Activated CD4-positive, alpha-beta T cell treated with anti-CD3 and anti-CD28 coated beads for 36 hours (primary cell): ENCODE data around the gene SLC12A1. TPM values are rescaled to one million over a fixed set of nuclear protein-coding genes. Genes with fewer than 3 reads are reported as not detected.
A peak's percentile ranks its signal among the peaks of the same experiment; 100 is the strongest.

Experiments used
- ATAC-seq: fragments of 200-7000 bp; cut with Tn5 transposase; one replicate; pipeline ENCODE4 v1.10.0; 2021; ENCODE audit warnings: mild to moderate bottlenecking, moderate library complexity
- CTCF ChIA-PET: fragments of 350-600 bp; sonication (Branson Sonifier 250); formaldehyde crosslinking; loops from one replicate; lab custom pipeline; 2021; ENCODE audit warnings: antibody characterized with exemption; lab: Charles Lee
- POLR2A ChIA-PET: fragments of 350-600 bp; sonication (Branson Sonifier 250); formaldehyde crosslinking; loops from one replicate; lab custom pipeline; 2021; ENCODE audit warnings: antibody characterized with exemption, inconsistent platforms; lab: Charles Lee
- DNase-seq: peaks from one replicate; pipeline ENCODE4 v3.0.0-alpha.2; 2020
- H3K27ac Mint-ChIP-seq: one replicate; pipeline ENCODE4 v1.8.0; 2021; ENCODE audit warnings: mixed read lengths
- H3K27me3 Mint-ChIP-seq: one replicate; pipeline ENCODE4 v1.8.0; 2021; ENCODE audit warnings: mixed read lengths
- H3K36me3 Mint-ChIP-seq: one replicate; pipeline ENCODE4 v1.8.0; 2021; ENCODE audit warnings: low read depth, mixed read lengths
- H3K4me1 Mint-ChIP-seq: one replicate; pipeline ENCODE4 v1.8.0; 2021; ENCODE audit warnings: mixed read lengths
- H3K4me3 Mint-ChIP-seq: one replicate; pipeline ENCODE4 v1.8.0; 2021; ENCODE audit warnings: mild to moderate bottlenecking, moderate library complexity, mixed read lengths
- H3K9me3 Mint-ChIP-seq: one replicate; pipeline ENCODE4 v1.8.0; 2021; ENCODE audit warnings: low read depth, mixed read lengths
- intact Hi-C, 2 experiments: fragments of 100-400 bp; cut with DNase I in 1 of 2; cut with micrococcal nuclease in 1 of 2; formaldehyde crosslinking; loops; one replicate each; pipeline versions ENCODE4 v1.14.2 to v1.15.1; 2022 to 2024; cut with DNase I, micrococcal nuclease
- total RNA-seq, 2 experiments: library from RNA; stranded (reverse); gene quantifications; one replicate each; pipeline ENCODE4 v1.2.3, GENCODE V29; 2021

SLC12A1 gene
- total RNA-seq, 2 experiments from 2014 or later, result not detected

- ATAC-seq (no peak), DNase-seq (no peak)
- no peaks in the 10 kb centered on the region for H3K4me1 Mint-ChIP-seq
- H3K27me3 Mint-ChIP-seq, result peaks cover 3% of the 10 kb centered on the region
- CTCF ChIA-PET, result interaction anchor here (0.6 kb wide), 2 partner anchors 41 to 1503 kb away, joined by 3 read pairs; no protein-coding TSS in a partner anchor
- no peaks in the 10 kb centered on the region for H3K9me3 Mint-ChIP-seq
- POLR2A ChIA-PET, result interaction anchor here (0.6 kb wide), 1 partner anchor 280 kb away, joined by 5 read pairs; no protein-coding TSS in a partner anchor
- H3K4me3 Mint-ChIP-seq, result no peak overlapping the region
- H3K36me3 Mint-ChIP-seq, result no peaks in the 10 kb centered on the region
- no peak overlapping the region for H3K27ac Mint-ChIP-seq
- intact Hi-C loops, result no loop called here
These were observed 38.8 kb downstream of the SLC12A1 start for GRCh38 chr15:48244921-48245320.

GRCh38 chr15:48248414-48248813 lies 42.3 kb downstream of the SLC12A1 start:
- no peaks in the 10 kb centered on the region for H3K4me1 Mint-ChIP-seq
- CTCF ChIA-PET, result interaction anchor here (1.1 kb wide), 1 partner anchor 136 kb away, joined by 5 read pairs; no protein-coding TSS in a partner anchor
- H3K36me3 Mint-ChIP-seq, result no peaks in the 10 kb centered on the region
- intact Hi-C loops, result no loop called here
- POLR2A ChIA-PET, result no interaction called here
- no peak overlapping the region for H3K4me3 Mint-ChIP-seq
- no peak for ATAC-seq
- H3K27me3 Mint-ChIP-seq, result peaks cover 9% of the 10 kb centered on the region
- DNase-seq, result no peak
- no peaks in the 10 kb centered on the region for H3K9me3 Mint-ChIP-seq
- no peak overlapping the region for H3K27ac Mint-ChIP-seq

GRCh38 chr15:48250640-48251076 lies 44.6 kb downstream of the SLC12A1 start:
- H3K4me1 Mint-ChIP-seq, result no peaks in the 10 kb centered on the region
- no peaks in the 10 kb centered on the region for H3K36me3 Mint-ChIP-seq
- H3K27ac Mint-ChIP-seq, result no peak overlapping the region
- POLR2A ChIA-PET, result no interaction called here
- H3K9me3 Mint-ChIP-seq, result no peaks in the 10 kb centered on the region
- no peak for ATAC-seq
- CTCF ChIA-PET, result interaction anchor here (0.9 kb wide), 1 partner anchor 11 kb away, joined by 3 read pairs; no protein-coding TSS in a partner anchor
- intact Hi-C loops, result loop anchor here in 1 of 2 experiments (1.0 to 10.0 kb wide), 3 partner anchors 136 to 1054 kb away; partner anchors contain the start of gene SEMA6D
- peaks cover 9% of the 10 kb centered on the region for H3K27me3 Mint-ChIP-seq
- peak; percentile 40 for DNase-seq
- H3K4me3 Mint-ChIP-seq, result no peak overlapping the region

GRCh38 chr15:48253172-48253571 lies 47.1 kb downstream of the SLC12A1 start:
- no peak for ATAC-seq
- H3K4me1 Mint-ChIP-seq, result no peaks in the 10 kb centered on the region

GRCh38 chr15:48265135-48265534 lies 59.0 kb downstream of the SLC12A1 start:
- H3K36me3 Mint-ChIP-seq, result no peaks in the 10 kb centered on the region
- CTCF ChIA-PET, result no interaction called here
- no peak overlapping the region for H3K27ac Mint-ChIP-seq

More at GRCh38 chr15:48253172-48253571, 47.1 kb downstream of the SLC12A1 start:
- no peaks in the 10 kb centered on the region for H3K36me3 Mint-ChIP-seq
- intact Hi-C loops, result loop anchor here in 1 of 2 experiments (10.0 kb wide), 2 partner anchors 138 to 538 kb away; partner anchors contain the start of gene SEMA6D
- no peak overlapping the region for H3K4me3 Mint-ChIP-seq
- peaks cover 12% of the 10 kb centered on the region for H3K27me3 Mint-ChIP-seq
- no peaks in the 10 kb centered on the region for H3K9me3 Mint-ChIP-seq
- CTCF ChIA-PET, result no interaction called here
- no peak for DNase-seq
- H3K27ac Mint-ChIP-seq, result no peak overlapping the region
- POLR2A ChIA-PET, result no interaction called here

GRCh38 chr15:48266024-48266689 lies 60.1 kb downstream of the SLC12A1 start:
- no peak for DNase-seq
- intact Hi-C loops, result no loop called here
- H3K4me1 Mint-ChIP-seq, result no peaks in the 10 kb centered on the region
- no peaks in the 10 kb centered on the region for H3K9me3 Mint-ChIP-seq
- H3K27me3 Mint-ChIP-seq, result peaks cover 11% of the 10 kb centered on the region
- ChIA-PET POLR2A (interaction anchor here (0.6 kb wide), 1 partner anchor 14 kb away, joined by 3 read pairs; no protein-coding TSS in a partner anchor), CTCF (interaction anchor here (2.9 kb wide), 1 partner anchor 18 kb away, joined by 9 read pairs; no protein-coding TSS in a partner anchor)
- no peak overlapping the region for H3K4me3 Mint-ChIP-seq
- H3K27ac Mint-ChIP-seq, result no peak overlapping the region
- H3K36me3 Mint-ChIP-seq, result no peaks in the 10 kb centered on the region
- ATAC-seq, result peak; percentile 51

More at GRCh38 chr15:48265135-48265534, 59.0 kb downstream of the SLC12A1 start:
- Mint-ChIP-seq H3K9me3 (no peaks in the 10 kb centered on the region), H3K4me1 (no peaks in the 10 kb centered on the region), H3K4me3 (no peak overlapping the region), H3K27me3 (peaks cover 11% of the 10 kb centered on the region)
- DNase-seq, result no peak
- POLR2A ChIA-PET, result no interaction called here
- ATAC-seq, result no peak
- intact Hi-C loops, result no loop called here

GRCh38 chr15:48267766-48268165 lies 61.7 kb downstream of the SLC12A1 start:
- POLR2A ChIA-PET, result no interaction called here
- peaks cover 11% of the 10 kb centered on the region for H3K27me3 Mint-ChIP-seq
- CTCF ChIA-PET, result interaction anchor here (0.6 to 2.9 kb wide), 2 partner anchors 17 to 1051 kb away, joined by 4 to 9 read pairs; no protein-coding TSS in a partner anchor
- no peaks in the 10 kb centered on the region for H3K36me3 Mint-ChIP-seq
- no peaks in the 10 kb centered on the region for H3K4me1 Mint-ChIP-seq
- no peak for ATAC-seq
- DNase-seq, result no peak
- no peak overlapping the region for H3K4me3 Mint-ChIP-seq
- intact Hi-C loops, result no loop called here
- no peaks in the 10 kb centered on the region for H3K9me3 Mint-ChIP-seq
- H3K27ac Mint-ChIP-seq, result no peak overlapping the region

GRCh38 chr15:48273049-48273448 lies 66.9 kb downstream of the SLC12A1 start:
- H3K36me3 Mint-ChIP-seq, result no peaks in the 10 kb centered on the region
- intact Hi-C loops, result no loop called here

GRCh38 chr15:48278666-48279065 lies 72.6 kb downstream of the SLC12A1 start:
- Mint-ChIP-seq H3K9me3 (no peaks in the 10 kb centered on the region), H3K27me3 (peaks cover 1% of the 10 kb centered on the region), H3K36me3 (no peaks in the 10 kb centered on the region), H3K27ac (no peak overlapping the region), H3K4me1 (no peaks in the 10 kb centered on the region), H3K4me3 (no peak overlapping the region)
- no peak for ATAC-seq
- intact Hi-C loops, result no loop called here
- ChIA-PET POLR2A (no interaction called here), CTCF (no interaction called here)
- DNase-seq, result no peak

More at GRCh38 chr15:48273049-48273448, 66.9 kb downstream of the SLC12A1 start:
- H3K27ac Mint-ChIP-seq, result no peak overlapping the region
- H3K4me3 Mint-ChIP-seq, result no peak overlapping the region
- peaks cover 3% of the 10 kb centered on the region for H3K27me3 Mint-ChIP-seq
- no peaks in the 10 kb centered on the region for H3K4me1 Mint-ChIP-seq
- no peak for DNase-seq
- no peak for ATAC-seq
- POLR2A ChIA-PET, result no interaction called here
- H3K9me3 Mint-ChIP-seq, result no peaks in the 10 kb centered on the region
- CTCF ChIA-PET, result no interaction called here

GRCh38 chr15:48279608-48280007 lies 73.5 kb downstream of the SLC12A1 start:
- H3K27ac Mint-ChIP-seq, result no peak overlapping the region
- no peaks in the 10 kb centered on the region for H3K36me3 Mint-ChIP-seq
- CTCF ChIA-PET, result no interaction called here
- H3K9me3 Mint-ChIP-seq, result no peaks in the 10 kb centered on the region
- no peaks in the 10 kb centered on the region for H3K4me1 Mint-ChIP-seq
- DNase-seq (no peak), ATAC-seq (no peak)
- no peak overlapping the region for H3K4me3 Mint-ChIP-seq
- intact Hi-C loops, result loop anchor here in 1 of 2 experiments (10.0 kb wide), 1 partner anchor 1965 kb away; no protein-coding TSS in a partner anchor
- POLR2A ChIA-PET, result interaction anchor here (0.6 to 0.7 kb wide), 2 partner anchors 13 to 279 kb away, joined by 3 read pairs; no protein-coding TSS in a partner anchor
- peaks cover 1% of the 10 kb centered on the region for H3K27me3 Mint-ChIP-seq

- ChIA-PET POLR2A (no interaction called here), CTCF (no interaction called here)
- no peak for ATAC-seq
- no peaks in the 10 kb centered on the region for H3K36me3 Mint-ChIP-seq
- H3K9me3 Mint-ChIP-seq, result no peaks in the 10 kb centered on the region
- no peak for DNase-seq
- peaks cover 4% of the 10 kb centered on the region for H3K4me1 Mint-ChIP-seq
- no peak overlapping the region for H3K27ac Mint-ChIP-seq
- intact Hi-C loops, result loop anchor here in 1 of 2 experiments (10.0 kb wide), 1 partner anchor 1967 kb away; no protein-coding TSS in a partner anchor
- peaks cover 6% of the 10 kb centered on the region for H3K27me3 Mint-ChIP-seq
- no peak overlapping the region for H3K4me3 Mint-ChIP-seq
These were observed 75.6 kb downstream of the SLC12A1 start for GRCh38 chr15:48281674-48282073.
